NCI-H128 (cell line): ENCODE results near the gene RBM46.
"Not testable (repeated sequence)": the region's sequence is repeated elsewhere in the genome, so short reads cannot be mapped to it uniquely, and the experiment has no call there.

ENCODE experiments used
- DNase-seq: peaks from one replicate; lab custom pipeline; 2025; ENCODE audit not compliant: unreplicated experiment; lab: John Stamatoyannopoulos, UW

RBM46 gene

DNA sequence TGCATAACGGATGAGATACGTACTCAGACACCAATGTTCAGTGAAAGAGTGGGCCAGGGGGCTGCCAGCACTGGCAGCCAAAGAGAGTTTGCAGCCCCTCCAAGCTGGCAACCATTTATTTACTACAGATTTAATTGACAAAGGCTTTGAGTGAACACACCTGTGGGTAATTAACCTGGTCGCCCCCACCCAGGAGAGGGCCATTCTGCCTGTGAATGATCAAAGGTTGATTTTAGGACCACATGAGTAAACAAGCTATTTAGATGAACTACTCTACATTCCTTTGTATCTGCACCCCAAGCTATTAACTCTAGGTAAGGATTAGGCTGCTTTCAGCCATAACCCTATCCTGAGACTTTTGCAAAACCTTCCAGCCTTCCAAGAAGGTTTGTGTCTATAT lies 55.0 kb downstream of the RBM46 start:
- no peak for DNase-seq

DNA sequence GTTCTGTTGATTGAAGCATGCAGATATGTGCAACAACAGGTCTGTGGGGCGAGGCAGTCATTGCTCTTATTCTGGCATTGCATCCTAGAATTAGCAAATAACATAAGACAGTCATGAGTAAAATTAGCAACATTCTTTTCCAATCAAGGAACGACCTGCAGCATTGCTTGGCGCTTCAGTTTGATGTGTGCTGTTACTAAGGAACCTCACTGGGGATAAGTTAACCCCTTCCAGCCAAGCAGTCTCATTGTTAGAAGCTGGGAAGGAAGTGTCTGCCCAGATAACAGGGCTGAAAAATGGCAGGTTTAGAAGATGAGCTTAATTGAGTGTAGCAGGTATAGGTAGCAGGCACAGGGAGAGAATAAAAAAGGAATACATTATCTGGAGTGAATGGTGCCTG lies 55.4 kb downstream of the RBM46 start:
- no peak for DNase-seq

DNA sequence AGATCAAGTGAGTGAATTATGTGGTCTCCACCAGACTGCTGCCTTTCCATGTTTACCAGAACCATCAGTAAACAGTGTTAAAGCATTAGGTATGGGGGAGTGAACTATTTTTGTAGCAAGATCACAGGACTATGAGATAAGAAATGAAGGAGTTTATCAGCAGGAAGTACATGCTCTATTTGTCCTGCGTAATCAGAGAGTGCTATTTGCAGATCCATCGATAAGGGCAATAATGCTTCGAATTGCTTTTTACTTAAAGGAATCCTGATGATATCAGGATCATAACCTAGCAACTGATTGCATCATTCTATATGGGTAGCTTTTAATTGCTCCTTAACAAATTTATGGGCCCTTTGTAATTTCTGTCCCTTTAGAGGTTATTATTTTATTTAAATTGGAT lies 57.1 kb downstream of the RBM46 start:
- DNase-seq = no peak

DNA sequence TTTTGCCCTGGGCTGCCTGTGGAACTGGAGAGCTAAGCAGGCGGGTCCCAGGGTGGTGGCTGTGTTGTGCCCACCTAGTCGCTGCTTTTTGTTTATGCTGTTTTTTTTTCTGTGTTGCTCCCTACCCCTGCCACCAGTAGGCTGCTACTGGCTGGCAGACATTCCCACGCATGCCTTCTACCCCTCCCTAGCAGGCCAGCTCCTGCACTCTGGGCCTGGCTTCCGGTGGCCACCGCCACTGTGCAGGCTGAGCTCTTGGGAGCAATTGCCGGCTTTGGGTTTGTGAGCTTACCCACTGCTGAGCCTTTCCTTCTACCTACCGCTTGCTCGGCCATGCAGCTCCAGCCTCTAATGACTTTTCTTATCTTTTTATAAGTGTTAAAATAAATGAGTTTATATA lies 57.6 kb downstream of the RBM46 start:
- DNase-seq = no peak

DNA sequence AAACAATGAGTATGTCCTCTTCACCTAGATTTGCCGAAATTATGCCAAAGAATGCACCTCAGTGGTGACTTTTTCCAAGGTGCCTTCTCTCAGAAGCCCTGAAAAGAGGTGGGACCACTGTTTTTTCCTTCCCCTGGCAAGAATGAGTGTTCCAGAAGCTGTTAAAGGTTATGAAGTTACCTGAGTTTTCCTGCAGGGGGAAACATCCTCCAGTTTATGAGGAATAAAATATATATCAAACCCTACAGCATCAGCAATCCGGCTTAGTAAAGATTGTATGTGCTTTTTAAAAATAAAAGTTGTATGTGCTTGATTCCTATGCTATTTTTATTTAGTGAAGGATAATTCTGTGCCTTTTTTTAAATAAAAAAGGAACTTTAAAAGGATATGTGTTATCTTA lies 73.3 kb downstream of the RBM46 start:
- DNase-seq = no peak

DNA sequence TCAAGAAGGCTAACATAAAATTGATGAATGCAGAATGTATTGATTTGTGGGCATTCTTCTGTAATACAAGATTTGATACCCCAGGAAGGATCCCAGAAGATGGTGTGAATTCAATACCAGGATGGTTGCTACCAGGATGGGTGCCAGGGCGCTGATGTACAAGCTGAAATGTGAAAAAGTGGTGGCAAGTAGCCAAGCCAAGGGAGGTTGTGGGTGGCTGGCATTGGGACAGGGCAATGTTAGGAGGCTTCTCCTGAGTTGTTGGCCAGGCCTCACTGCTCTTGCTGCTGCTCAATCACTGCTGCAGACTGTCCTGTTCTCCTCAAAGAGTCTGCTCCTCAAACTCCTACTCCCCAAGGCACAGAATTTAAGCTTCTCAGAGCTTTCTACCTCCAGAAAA lies 77.1 kb downstream of the RBM46 start:
- DNase-seq = no peak

DNA sequence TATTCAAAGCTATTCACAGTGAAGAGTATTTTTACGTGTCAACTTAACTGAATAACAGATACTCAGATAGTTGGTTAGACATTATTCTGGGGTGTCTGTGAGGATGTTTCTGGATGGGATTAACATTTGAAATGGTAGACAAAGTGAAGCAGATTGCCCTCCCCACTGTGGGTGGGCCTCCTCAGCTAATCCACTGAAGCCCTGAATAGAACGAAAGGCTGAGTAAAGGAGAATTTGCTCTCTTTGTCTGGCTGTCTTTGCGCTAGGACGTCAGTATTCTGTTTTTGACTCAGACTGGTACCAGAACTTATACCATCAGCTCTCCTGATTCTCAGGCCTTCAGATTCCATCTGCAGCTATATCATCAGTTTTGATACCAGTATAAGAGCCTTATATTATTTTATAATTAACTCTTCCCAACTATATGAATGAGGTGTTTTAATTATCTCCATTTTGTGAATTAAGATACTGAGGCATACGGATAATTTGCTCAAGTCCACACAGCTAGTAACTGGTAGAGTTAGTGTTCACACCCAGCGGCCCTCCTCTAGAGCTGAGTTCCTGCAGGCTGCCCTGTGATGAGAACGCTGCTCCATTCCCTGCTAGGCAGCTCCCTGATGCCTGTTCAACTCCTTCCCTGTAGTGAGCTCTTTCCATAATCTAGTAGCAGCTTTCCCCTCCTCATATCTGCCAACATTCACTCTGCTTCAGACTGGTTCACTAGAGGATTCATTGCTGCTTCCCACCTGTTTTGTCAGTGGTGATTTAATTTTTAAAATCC lies 87.5 kb downstream of the RBM46 start:
- no peak for DNase-seq

DNA sequence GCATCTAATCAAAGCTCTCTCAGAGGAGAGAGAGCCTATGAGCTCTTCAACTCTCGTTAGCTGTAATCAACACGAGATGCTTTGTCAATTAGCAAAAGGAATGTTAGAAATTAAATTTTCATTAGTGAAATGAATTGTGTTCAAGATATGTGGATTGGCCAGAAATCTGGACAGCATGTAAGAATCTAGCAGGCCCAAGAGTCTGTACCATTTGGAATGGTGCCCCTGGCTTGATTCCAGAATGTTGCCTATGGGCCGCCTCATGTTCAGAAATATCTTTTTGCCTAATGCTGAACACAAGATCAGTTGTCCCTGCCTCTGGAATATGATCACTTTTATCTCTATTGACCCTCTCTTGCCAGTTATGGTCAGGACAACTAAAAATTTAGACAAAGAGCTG lies 88.2 kb downstream of the RBM46 start:
- DNase-seq = no peak

DNA sequence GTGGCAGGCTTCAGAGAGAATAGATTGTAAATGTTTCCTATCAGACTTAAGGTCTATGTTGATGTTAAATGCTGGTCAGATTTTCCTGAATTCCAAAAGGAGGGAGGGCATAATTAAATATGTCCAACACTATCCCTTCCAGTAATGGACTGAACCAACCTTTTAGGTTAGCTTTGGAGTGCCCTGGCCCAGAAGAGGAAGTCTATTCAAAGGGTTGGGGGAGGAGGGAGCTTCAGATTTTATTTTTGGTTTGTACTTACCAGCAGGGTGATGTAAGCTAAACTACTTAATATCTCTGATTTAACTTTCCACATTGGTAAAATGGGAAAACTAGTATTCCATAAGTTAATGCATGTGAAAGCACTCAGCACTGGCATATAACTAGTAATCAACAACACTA lies 91.1 kb downstream of the RBM46 start:
- DNase-seq = no peak

DNA sequence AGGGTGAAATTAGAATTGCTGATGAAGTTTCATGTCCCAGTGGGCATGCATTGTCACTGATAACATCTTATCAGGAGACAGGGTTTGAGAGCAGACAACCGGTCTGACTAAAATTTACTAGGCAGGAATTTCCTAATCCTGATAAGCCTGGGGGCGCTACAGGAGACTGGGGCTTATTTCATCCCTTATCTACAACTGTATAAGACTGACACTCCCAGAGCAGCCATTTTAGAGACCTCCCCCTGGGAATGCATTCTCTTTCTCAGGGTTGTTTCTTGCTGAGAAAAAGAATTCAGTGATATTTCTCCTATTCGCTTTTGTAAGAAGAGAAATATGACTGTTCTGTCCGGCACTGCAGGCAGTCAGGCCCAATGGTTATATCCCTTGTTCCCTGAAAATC lies 93.0 kb downstream of the RBM46 start:
- DNase-seq = not testable (repeated sequence)

DNA sequence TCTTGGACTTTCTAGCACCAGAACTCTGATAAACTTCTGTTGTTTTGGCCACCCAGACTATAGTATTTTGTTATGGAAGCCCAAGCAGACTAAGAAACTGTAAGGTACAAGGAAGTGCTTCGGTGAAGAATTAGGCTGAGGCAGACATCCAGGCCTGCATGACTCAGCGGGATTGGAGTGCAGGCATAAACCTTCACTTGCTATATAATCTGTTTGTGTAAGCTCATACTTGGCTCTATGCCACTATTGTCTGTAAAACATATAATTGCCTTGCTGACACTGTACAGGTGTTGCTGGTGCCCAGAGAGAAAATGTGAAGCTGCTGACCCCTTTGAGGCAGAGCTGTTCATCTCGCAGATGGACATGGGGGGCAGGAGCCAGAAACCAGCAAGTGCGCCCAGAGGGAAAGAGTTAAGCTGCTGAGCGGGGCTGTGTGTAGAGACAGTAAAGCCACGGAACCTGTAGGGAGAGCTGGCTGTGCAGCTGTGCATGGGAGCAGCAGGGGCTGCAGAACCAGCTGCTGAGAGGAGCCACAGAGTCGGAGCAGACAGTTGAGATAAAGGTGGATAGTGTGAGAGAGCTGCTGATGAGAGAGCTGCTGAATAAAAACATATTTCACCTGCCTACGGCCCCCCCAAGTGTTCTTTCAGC lies 96.2 kb downstream of the RBM46 start:
- no peak for DNase-seq
